ENCODE results near the gene EHF. TPM values are rescaled to one million over a fixed set of nuclear protein-coding genes. Genes with fewer than 3 reads are reported as not detected.
A peak's percentile ranks its signal among the peaks of the same experiment; 100 is the strongest.

The EHF gene
- total and polyA plus RNA-seq, 9 of the 15 experiments (the other 6 are each of a cell fraction or from before 2014, with no cell fraction given), result 0.04 to 0.54 (median 0.37) TPM

- peak overlapping the region; percentile 49 for H3K4me2 ChIP-seq (ENCODE audit: insufficient read depth, low read length)
- in situ Hi-C loops (cut with MboI), result no loop called here
- H3K27ac ChIP-seq (ENCODE audit: extremely low read depth, low read depth, low read length), result peak overlapping the region; percentile 60
- TF ChIP-seq ZNF121 (CRISPR knock-in tag; conservative IDR thresholded peaks at IDR 0.05) (no peak), ZNF12 (CRISPR knock-in tag; IDR thresholded peaks at IDR 0.05) (no peak), ZC3H4 (CRISPR knock-in tag; IDR thresholded peaks at IDR 0.05; ENCODE audit: borderline replicate concordance) (no peak), CREB5 (CRISPR knock-in tag; IDR thresholded peaks at IDR 0.05) (no peak), PRPF4 (IDR thresholded peaks at IDR 0.05; ENCODE audit: insufficient read depth, low read depth, low read length, poor library complexity, severe bottlenecking) (no peak), GTF3C2 (IDR thresholded peaks at IDR 0.05; ENCODE audit: borderline replicate concordance, extremely low read depth, insufficient read length) (no peak), TRIM28 (IDR thresholded peaks at IDR 0.05) (0 out of 2 replicates have a peak, but pooled peaks have one; percentile 33), RNF2 (IDR thresholded peaks at IDR 0.05) (peak; percentile 90), USF1 (CRISPR knock-in tag; IDR thresholded peaks at IDR 0.05) (no peak; the same call in 1 of the 2 replicates), SREBF2 (CRISPR knock-in tag; IDR thresholded peaks at IDR 0.05) (no peak), SAP30 (IDR thresholded peaks at IDR 0.05; ENCODE audit: borderline replicate concordance, insufficient read depth, low read depth, low read length, poor library complexity, severe bottlenecking) (no peak), GATAD2A (IDR thresholded peaks at IDR 0.05) (peak; percentile 93), NELFE (IDR thresholded peaks at IDR 0.05; ENCODE audit: insufficient read depth, insufficient read length) (no peak)
Measured at GRCh38 chr11:34603129-34604001, 17.5 kb upstream of the EHF start.

More at GRCh38 chr11:34603129-34604001, 17.5 kb upstream of the EHF start:
- FAIRE-seq, result peak; percentile 97
- ChIA-PET POLR2A (interaction anchor here (0.6 to 1.8 kb wide), 7 partner anchors 9 to 361 kb away, joined by 3 to 12 read pairs (median 4); no protein-coding TSS in a partner anchor), CTCF (ENCODE audit: low intra/inter-chr PET ratio) (interaction anchor here (1.2 kb wide), 1 partner anchor 17 kb away, joined by 3 read pairs; no protein-coding TSS in a partner anchor)
- Histone ChIP-seq H4K20me1 (replicated peaks; ENCODE audit: control insufficient read depth, insufficient read depth, low read length) (no peaks in the 10 kb centered on the region), H2AFZ (ENCODE audit: low read depth, low read length) (peak overlapping the region; percentile 14; the same call in 1 of the 2 replicates), H3K27me3 (ENCODE audit: control insufficient read depth in 2 of 2, insufficient read depth in 2 of 2, low read length in 2 of 2) (no peaks in the 10 kb centered on the region), H3K4me3 (no peak overlapping the region), H3K36me3 (ENCODE audit: control insufficient read depth, insufficient read depth, low read length) (no peaks in the 10 kb centered on the region), H3K9me3 (replicated peaks; ENCODE audit: control insufficient read depth, insufficient read depth, low read depth, low read length) (no peaks in the 10 kb centered on the region), H3K4me1 (replicated peaks in 1 of 2; ENCODE audit: control insufficient read depth in 2 of 2, insufficient read depth in 2 of 2, low read length in 2 of 2) (peaks cover 46 to 67% of the 10 kb centered on the region in 2 experiments), H3K9ac (ENCODE audit: insufficient read depth in 1 of 2, low read depth in 2 of 2, low read length in 2 of 2) (no peak overlapping the region; a peak in 1 of 4 replicates), H3K79me2 (ENCODE audit: control insufficient read depth, insufficient read depth, low read length) (no peaks in the 10 kb centered on the region), H3K9me1 (ENCODE audit: control insufficient read depth, insufficient read depth, low read length) (no peaks in the 10 kb centered on the region)
- no TSS peak for BruUV-seq (replicated peaks)
- intact Hi-C loops (cut with micrococcal nuclease), result loop anchor here (2.0 to 5.0 kb wide), 3 partner anchors 17 to 204 kb away; no protein-coding TSS in a partner anchor
- DNase-seq (ENCODE audit: extremely low read depth in 1 of 4, low spot score in 3 of 4), result peak; percentile 84 to 96 (median 86)
- peak; percentile 88 for ATAC-seq
- WGBS (ENCODE audit: insufficient coverage, low coverage, missing lambda C conversion rate), result 5% methylated on average over 15 of the region's 15 CpGs

Data from K562 (cell line).